Body of pancreas (tissue), 4 donors: Measurements from ENCODE around the gene AMOTL1.

Experiments used
- CTCF ChIP-seq, 7 experiments: fragments of 450-650 bp in 4 of 7; fragments of 200-600 bp in 3 of 7; sonication (generic) in 3 of 7; IDR thresholded peaks; one replicate each; pipeline ENCODE4 v1.5.1; 2016 to 2019; ENCODE audit warnings: antibody characterized with exemption in 7 of 7
- POLR2A ChIP-seq, 3 donors: fragments of 450-650 bp; IDR thresholded peaks; one replicate each; pipeline ENCODE4 v1.6.1; 2016; ENCODE audit warnings: antibody characterized with exemption in 3 of 3, mild to moderate bottlenecking in 2 of 3

DNA sequence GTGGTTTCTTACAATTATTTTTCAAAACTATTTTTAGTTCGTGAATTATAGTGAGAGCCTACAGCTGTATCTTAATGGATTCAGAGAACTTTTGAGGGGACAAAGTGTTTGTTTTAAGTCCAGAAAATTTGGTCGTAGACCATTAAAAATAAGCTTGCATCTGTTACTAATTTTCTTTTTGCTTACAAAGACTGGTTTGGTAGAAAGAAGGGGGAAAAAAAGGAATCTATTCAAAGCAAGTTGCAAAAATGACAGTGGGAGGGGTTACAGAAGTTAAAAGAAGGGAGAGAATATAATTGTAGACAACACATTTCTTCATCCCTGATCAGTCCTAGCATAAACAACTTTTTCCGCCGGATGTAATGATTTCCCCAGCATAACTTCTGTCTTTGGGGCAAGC lies 72.1 kb downstream of the AMOTL1 start:
- no peak for TF ChIP-seq POLR2A (IDR thresholded peaks at IDR 0.05)
- TF ChIP-seq CTCF (IDR thresholded peaks at IDR 0.05) = no peak
